DOHH2 (cell line): ENCODE results near the gene ZNF316.

Source experiments
- EZH2phosphoT487 ChIP-seq: fragments of 200-600 bp; sonication (generic); IDR thresholded peaks from 2 replicates; pipeline ENCODE4 v1.6.1; 2017; ENCODE audit warnings: borderline replicate concordance, mild to moderate bottlenecking, antibody characterized with exemption, low read length, moderate library complexity, mixed read lengths
- TF ChIP-seq, protein P1 (sequence below): fragments of 200-600 bp; sonication (generic); IDR thresholded peaks from one replicate; pipeline ENCODE4 v1.5.1; 2014; ENCODE audit warnings: antibody characterized with exemption, mild to moderate bottlenecking, low read depth, low read length; ENCODE audit not compliant: poor library complexity, severe bottlenecking

DNA sequence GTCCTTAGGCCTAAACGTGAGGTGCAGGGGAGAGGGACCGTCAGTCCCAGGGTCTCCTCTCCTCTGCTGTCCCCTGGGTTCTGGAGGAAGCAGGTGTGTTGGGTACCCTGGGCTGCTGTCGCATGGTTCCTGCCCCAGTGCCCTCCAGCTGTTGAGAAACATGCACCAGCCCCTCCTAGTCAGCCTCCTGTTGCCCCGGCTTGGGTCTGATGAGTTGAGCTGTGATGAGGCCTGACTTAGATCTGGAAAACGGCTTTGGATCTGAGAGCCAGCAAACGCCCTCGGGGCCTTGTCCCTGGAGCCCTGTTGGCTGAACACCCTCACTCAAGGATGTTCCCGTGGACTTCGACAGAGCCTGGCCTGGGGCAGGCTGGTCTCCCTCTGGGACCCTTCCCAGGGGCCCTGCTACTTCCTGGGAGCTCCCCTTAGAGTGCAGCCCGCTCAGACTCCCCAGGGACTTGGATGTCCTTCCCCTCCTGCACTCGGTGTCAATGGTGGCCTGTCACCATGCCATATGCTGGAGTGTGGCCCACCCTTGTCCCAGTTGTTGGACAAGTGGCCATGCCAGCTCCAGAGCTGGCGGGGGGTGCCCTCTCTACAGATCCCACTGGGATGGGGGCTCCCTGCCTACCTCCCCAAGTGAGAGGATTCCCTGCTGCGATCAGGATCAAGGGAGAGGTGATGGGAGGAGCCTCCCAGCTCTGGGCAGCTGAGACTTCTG, 12.3 kb downstream of the ZNF316 start:
- TF ChIP-seq, protein P1, sequence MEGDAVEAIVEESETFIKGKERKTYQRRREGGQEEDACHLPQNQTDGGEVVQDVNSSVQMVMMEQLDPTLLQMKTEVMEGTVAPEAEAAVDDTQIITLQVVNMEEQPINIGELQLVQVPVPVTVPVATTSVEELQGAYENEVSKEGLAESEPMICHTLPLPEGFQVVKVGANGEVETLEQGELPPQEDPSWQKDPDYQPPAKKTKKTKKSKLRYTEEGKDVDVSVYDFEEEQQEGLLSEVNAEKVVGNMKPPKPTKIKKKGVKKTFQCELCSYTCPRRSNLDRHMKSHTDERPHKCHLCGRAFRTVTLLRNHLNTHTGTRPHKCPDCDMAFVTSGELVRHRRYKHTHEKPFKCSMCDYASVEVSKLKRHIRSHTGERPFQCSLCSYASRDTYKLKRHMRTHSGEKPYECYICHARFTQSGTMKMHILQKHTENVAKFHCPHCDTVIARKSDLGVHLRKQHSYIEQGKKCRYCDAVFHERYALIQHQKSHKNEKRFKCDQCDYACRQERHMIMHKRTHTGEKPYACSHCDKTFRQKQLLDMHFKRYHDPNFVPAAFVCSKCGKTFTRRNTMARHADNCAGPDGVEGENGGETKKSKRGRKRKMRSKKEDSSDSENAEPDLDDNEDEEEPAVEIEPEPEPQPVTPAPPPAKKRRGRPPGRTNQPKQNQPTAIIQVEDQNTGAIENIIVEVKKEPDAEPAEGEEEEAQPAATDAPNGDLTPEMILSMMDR = no peak
- no peak for TF ChIP-seq EZH2phosphoT487
